GM12878 (cell line): Measurements from ENCODE around the gene CACNG3. TPM values are rescaled to one million over a fixed set of nuclear protein-coding genes. Genes with fewer than 3 reads are reported as not detected.

Source experiments
- CBFB ChIP-seq: IDR thresholded peaks from 2 replicates; pipeline ENCODE4 v1.6.1; 2016; ENCODE audit warnings: antibody characterized with exemption, low read depth
- CBX5 ChIP-seq: sonication (generic); IDR thresholded peaks from 2 replicates; pipeline ENCODE4 v1.6.1; 2016; ENCODE audit warnings: low read depth, moderate library complexity, mild to moderate bottlenecking, inconsistent platforms
- EGR1 ChIP-seq, 2 experiments: IDR thresholded peaks; 1 replicate in 1 of 2; 2 replicates in 1 of 2; pipeline ENCODE4 v1.6.1; 2011 to 2012; ENCODE audit warnings: low read depth in 2 of 2, low read length in 2 of 2, borderline replicate concordance in 1 of 2, mild to moderate bottlenecking in 1 of 2, moderate library complexity in 1 of 2
- GATAD2B ChIP-seq: fragments of 450-650 bp; conservative IDR thresholded peaks from 2 replicates; pipeline ENCODE4 v1.6.1; 2017; ENCODE audit warnings: low read depth, mild to moderate bottlenecking, moderate library complexity
- HDAC6 ChIP-seq: fragments of 200-600 bp; sonication (generic); IDR thresholded peaks from one replicate; pipeline ENCODE4 v1.8.0; 2017; ENCODE audit warnings: antibody characterized with exemption; ENCODE audit not compliant: unreplicated experiment
- MYC ChIP-seq: IDR thresholded peaks from 2 replicates; pipeline ENCODE4 v1.6.1; 2011; ENCODE audit warnings: mild to moderate bottlenecking, low read length, moderate library complexity, inconsistent platforms; ENCODE audit not compliant: insufficient read depth, insufficient replicate concordance, insufficient read length, severe bottlenecking
- STAT1 ChIP-seq: fragments of 450-650 bp; conservative IDR thresholded peaks from 2 replicates; pipeline ENCODE4 v1.6.1; 2014; ENCODE audit warnings: antibody characterized with exemption, mild to moderate bottlenecking
- YY1 ChIP-seq: IDR thresholded peaks from 2 replicates; pipeline ENCODE4 v1.6.1; 2011; ENCODE audit warnings: low read depth, mild to moderate bottlenecking, low read length
- ZBED1 ChIP-seq: IDR thresholded peaks from 2 replicates; pipeline ENCODE4 v1.6.1; 2016; ENCODE audit warnings: borderline replicate concordance
- polyA plus RNA-seq, 11 experiments: library from polyadenylated mRNA; depleted of rRNA in 4 of 11; unstranded in 6 of 11; stranded (reverse) in 5 of 11; fragments of >200 nt; fragmentation: Nextera tagmentation in 4 of 11; fragmentation: Illumina TruSeq in 1 of 11; extraction: Ambion mirVana in 4 of 11; extraction: Trizol in 1 of 11; gene quantifications; 1 replicate in 1 of 11; 2 replicates in 10 of 11; pipeline versions ENCODE4 v1.2.1 to v1.2.3, GENCODE V29; 2011 to 2016; ENCODE audit warnings: inconsistent platforms in 2 of 11, missing spikeins in 2 of 11, low read depth in 1 of 11
- total RNA-seq, 4 experiments: library from RNA; depleted of rRNA in 3 of 4; stranded (reverse); fragments of >200 nt in 3 of 4; fragmentation: Illumina TruSeq in 1 of 4; extraction: Trizol in 1 of 4; gene quantifications; 2 replicates each; pipeline versions ENCODE4 v1.2.1 to v1.2.3, GENCODE V29; 2013 to 2021
- TF ChIP-seq, protein P1 (sequence below): fragments of 450-650 bp; IDR thresholded peaks from 2 replicates; pipeline ENCODE4 v1.6.1; 2017; ENCODE audit warnings: borderline replicate concordance
- TF ChIP-seq, protein P2 (sequence below): IDR thresholded peaks from 2 replicates; pipeline ENCODE4 v1.6.1; 2012; ENCODE audit warnings: mild to moderate bottlenecking, low read depth, low read length

The CACNG3 gene
- total and polyA plus RNA-seq, 10 of the 15 experiments (the other 5 are each of a cell fraction or from before 2014, with no cell fraction given) = 0.04 TPM; not detected in 9

DNA sequence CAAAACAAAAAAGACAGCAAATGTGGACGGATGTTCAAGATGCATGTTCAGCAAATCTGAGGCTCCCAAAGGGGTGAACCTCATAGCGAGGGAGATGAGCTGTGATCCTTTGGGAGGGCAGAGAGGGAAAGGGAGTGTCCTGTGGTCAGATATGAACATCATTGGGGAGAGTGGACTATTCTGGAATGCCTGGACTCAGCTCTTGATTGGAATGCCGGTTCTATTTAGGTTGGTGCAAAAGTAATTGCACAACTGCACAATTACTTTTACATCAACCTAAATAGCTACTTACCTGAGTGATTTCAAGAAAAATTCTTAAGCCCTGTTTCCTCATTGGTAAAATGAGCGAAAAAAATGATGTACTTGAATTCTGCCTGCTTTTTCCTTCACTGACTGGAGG lies 89.6 kb downstream of the CACNG3 start (continued):
- TF ChIP-seq, protein P1, sequence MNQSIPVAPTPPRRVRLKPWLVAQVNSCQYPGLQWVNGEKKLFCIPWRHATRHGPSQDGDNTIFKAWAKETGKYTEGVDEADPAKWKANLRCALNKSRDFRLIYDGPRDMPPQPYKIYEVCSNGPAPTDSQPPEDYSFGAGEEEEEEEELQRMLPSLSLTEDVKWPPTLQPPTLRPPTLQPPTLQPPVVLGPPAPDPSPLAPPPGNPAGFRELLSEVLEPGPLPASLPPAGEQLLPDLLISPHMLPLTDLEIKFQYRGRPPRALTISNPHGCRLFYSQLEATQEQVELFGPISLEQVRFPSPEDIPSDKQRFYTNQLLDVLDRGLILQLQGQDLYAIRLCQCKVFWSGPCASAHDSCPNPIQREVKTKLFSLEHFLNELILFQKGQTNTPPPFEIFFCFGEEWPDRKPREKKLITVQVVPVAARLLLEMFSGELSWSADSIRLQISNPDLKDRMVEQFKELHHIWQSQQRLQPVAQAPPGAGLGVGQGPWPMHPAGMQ = no peak
- no peak for TF ChIP-seq ZBED1
- no peak for TF ChIP-seq EGR1 (IDR thresholded peaks at IDR 0.05; ENCODE audit: borderline replicate concordance in 1 of 2, low read depth in 2 of 2, low read length in 2 of 2)
- TF ChIP-seq HDAC6 = no peak
- TF ChIP-seq STAT1 = no peak
- TF ChIP-seq CBX5 = no peak
- TF ChIP-seq CBFB = no peak
- TF ChIP-seq, protein P2, sequence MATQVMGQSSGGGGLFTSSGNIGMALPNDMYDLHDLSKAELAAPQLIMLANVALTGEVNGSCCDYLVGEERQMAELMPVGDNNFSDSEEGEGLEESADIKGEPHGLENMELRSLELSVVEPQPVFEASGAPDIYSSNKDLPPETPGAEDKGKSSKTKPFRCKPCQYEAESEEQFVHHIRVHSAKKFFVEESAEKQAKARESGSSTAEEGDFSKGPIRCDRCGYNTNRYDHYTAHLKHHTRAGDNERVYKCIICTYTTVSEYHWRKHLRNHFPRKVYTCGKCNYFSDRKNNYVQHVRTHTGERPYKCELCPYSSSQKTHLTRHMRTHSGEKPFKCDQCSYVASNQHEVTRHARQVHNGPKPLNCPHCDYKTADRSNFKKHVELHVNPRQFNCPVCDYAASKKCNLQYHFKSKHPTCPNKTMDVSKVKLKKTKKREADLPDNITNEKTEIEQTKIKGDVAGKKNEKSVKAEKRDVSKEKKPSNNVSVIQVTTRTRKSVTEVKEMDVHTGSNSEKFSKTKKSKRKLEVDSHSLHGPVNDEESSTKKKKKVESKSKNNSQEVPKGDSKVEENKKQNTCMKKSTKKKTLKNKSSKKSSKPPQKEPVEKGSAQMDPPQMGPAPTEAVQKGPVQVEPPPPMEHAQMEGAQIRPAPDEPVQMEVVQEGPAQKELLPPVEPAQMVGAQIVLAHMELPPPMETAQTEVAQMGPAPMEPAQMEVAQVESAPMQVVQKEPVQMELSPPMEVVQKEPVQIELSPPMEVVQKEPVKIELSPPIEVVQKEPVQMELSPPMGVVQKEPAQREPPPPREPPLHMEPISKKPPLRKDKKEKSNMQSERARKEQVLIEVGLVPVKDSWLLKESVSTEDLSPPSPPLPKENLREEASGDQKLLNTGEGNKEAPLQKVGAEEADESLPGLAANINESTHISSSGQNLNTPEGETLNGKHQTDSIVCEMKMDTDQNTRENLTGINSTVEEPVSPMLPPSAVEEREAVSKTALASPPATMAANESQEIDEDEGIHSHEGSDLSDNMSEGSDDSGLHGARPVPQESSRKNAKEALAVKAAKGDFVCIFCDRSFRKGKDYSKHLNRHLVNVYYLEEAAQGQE = no peak
- TF ChIP-seq GATAD2B = no peak
- no peak for TF ChIP-seq MYC
- TF ChIP-seq YY1 = no peak
